NCI-H524 treated with DMSO at 0.1 percent for 48 hours (cell line): ENCODE measurements around the gene MINK1.
A peak's percentile ranks its signal among the peaks of the same experiment; 100 is the strongest.

Experiments
- DNase-seq: peaks from one replicate; lab custom pipeline; 2025; lab: John Stamatoyannopoulos, UW

Gene MINK1

DNA sequence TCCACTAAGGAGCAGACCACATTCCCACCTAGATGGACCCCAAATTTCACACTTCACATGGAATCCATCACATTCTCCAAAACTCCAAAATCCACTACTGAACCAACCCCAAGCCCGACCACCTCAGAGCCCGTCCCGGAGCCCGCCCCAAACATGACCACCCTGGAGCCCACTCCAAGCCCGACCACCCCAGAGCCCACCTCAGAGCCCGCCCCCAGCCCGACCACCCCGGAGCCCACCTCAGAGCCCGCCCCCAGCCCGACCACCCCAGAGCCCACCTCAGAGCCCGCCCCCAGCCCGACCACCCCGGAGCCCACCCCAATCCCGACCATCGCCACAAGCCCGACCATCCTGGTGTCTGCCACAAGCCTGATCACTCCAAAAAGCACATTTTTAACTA, 100.5 kb downstream of the MINK1 start:
- no peak for DNase-seq

DNA sequence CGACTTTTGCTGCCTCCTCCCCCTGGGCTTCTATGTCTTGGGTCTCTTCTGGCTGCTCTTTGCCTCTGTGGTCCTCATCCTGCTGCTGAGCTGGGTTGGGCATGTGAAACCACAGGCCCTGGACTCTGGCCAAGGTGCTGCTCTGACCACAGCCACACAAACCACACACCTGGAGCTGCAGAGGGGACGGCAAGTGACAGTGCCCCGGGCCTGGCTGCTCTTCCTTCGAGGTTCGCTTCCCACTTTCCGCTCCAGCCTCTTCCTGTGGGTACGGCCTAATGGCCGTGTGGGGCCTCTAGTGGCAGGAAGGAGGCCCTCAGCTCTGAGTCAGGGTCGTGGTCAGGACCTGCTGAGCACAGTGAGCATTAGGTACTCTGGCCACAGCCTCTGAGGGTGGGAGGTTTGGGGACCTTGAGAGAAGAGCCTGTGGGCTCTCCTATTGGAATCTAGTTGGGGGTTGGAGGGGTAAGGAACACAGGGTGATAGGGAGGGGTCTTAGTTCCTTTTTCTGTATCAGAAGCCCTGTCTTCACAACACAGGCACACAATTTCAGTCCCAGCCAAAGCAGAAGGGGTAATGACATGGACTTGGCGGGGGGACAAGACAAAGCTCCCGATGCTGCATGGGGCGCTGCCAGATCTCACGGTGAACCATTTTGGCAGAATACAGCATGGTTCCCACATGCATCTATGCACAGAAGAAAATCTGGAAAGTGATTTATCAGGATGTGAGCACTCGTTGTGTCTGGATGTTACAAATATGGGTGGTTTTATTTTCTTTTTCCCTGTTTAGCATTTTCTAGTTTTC, 101.2 kb downstream of the MINK1 start:
- no peak for DNase-seq

DNA sequence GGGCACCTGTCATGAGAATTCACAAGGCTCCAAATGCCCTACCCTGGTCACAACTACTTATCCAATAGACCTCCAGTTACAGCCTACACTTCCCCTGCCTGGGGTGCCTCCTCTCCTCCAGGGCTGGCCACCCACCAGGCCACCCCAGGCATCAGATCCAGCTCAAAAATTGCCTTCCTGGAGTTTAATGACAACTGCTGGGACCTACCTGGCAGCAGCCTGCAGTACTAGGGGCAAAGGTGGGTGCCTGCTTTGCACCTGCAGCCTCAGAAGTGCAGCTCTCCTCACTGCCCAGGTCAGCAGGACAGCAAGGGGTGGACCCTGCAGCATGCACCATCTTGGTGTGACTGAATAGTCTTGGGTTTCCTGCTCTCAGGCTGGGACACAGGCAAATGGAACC, 102.5 kb downstream of the MINK1 start:
- no peak for DNase-seq

DNA sequence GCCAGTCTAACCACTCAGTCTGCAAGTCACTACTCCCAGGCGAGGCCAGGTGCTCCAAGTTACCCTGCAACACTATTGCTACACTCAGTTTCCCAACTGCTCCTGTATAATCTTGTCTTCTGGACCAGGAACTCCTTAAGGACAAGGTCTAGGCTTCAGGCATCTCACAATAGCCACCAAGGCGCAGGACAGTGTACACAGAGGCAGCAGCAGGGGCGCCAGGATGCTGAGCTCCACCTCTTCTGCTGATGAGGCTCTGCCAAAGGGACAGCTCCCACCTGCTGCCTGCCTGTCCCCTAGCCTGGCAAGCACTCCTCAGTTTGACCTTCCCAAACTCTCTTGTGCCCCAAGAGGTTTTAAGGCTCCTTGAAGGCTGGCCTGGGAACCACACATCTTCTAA, 103.3 kb downstream of the MINK1 start:
- DNase-seq, result no peak

DNA sequence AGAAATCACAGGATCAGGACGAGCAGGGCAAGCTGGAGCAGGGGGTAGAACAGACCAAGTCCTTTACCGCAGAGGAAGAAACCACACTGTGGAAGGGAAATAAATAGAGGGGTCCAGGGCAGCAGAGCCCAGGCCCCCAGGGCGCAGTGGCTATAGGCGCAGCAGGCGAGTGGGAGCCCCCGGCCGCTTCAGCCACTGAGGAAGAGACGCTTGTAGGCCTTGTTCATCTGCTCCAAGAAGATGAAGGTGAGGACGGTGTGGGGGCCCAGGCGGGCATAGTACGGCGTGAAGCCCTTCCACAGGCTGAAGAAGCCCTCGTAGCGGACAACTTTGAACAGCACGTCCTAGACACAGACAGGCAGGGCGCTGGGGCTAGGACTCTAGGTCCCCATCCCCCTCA, 104.4 kb downstream of the MINK1 start:
- no peak for DNase-seq

DNA sequence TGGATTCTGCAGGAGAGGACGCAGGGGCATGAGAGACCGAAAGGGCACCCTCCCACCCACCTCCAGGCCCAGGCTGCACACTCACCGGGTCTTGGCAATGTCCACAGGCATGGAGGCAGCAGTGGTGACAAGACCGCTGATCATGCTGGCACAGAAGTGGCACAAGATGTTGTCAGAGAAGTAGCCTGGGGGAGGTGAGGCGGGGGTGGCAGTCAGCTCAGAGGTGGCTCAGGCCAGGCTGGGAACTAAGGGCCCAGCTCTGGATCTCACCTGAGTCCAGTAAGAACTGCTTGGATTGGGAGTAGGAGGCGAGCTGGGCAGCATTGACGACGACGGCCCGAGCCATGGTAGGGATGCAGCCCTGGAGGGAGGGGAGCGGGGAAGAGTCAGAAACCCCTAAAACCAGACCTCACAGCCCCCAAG, 104.9 kb downstream of the MINK1 start:
- DNase-seq, result no peak

DNA sequence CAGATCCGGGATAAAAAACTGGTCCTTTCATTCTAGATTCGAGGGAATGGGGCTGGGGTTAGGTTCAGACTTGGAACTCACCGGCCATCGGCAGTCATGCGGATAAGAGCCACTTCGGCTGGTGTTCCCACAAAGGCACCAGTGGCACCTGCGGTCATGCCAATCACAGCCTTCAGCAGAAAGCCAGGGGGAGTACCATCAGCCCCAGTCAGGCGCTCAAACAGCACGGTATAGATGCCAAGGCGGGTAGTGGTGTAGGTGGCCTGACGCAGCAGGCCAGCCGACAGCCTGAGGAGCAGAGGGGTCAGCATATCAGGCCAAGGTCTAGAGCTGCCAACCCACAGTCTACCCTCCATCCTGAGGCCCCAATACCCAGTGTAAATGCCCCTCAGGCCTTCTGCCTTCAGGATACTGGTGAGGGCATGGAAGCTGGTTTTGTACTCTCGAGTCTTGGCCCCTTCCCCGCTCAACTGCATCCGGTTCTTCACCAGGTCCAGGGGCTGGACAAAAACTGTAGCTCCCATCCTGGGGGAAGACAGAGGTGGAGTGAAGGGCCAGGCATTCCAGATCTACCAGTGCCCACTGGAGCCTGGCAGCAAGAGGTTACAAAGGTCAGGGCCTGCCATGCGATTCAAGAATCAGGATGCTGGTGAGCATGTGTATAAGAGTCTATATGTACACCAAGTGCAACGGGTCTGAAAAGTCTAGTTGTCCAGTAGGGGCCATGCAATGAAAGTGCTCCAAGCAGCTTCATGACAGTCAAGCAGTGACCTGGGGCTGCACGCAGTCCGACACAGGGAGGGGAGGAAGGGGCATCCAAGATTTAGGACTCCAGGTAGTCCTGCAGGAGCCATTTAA, 105.8 kb downstream of the MINK1 start:
- no peak for DNase-seq

DNA sequence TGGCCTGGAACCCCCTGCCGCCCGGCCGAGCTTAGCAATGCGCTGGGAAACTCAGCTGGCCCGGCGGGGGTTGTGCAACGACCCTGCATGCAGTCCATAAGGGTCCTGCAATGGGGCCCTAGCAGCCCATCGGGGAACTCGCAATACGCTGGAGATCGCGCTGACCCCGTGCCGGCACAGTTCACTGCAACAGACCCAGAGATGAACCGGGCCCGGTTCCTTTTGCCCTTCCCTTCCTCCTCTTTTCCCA, 106.3 kb downstream of the MINK1 start:
- DNase-seq, result no peak

DNA sequence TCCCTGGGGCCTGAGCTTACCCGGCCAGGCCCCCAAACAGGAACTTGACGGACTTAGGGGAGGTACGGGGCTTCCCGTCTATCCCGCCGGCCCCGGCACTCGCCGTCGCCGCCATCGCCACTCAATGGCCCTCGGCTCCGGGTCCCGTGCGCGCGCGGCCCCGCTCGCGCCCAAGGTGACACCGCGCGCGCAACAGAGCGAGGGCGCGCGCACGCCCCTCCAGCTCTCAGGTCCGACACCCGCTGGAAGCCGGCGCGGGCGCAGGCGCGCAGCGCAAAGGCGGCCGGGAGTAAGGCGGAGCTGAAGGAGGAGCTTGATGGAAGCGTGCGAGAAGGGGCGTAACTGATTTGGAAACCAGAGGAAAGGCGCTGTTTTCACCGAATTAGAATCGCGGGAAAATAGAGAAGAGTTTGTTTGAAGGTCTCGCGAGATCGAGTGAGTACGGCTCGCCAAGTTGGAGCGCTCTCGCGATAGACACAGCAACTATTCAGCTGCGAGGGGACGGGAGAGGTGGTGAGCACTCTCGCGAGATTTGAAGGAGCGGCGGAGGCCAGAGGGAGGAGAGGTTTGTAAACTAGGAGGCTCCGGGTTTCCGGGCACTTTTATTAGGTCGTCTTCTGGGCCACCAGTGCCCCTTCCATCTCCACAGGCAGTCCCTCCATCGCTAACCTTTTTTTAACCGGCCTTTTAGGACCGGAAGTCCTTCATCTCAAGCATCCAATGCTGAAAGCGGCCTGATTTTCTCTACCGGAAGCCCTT, 106.8 kb downstream of the MINK1 start, which contains the start of the genes RNF167 and SLC25A11:
Gene RNF167 (plus strand): TSS at position 473 of the 759 bp plus-strand sequence. CDS start 642 bp downstream, outside the sequence.
Gene SLC25A11 (minus strand): TSS at position 251 of the 759 bp plus-strand sequence. CDS start 136 bp downstream, at position 115.
- peak; percentile 98 for DNase-seq

DNA sequence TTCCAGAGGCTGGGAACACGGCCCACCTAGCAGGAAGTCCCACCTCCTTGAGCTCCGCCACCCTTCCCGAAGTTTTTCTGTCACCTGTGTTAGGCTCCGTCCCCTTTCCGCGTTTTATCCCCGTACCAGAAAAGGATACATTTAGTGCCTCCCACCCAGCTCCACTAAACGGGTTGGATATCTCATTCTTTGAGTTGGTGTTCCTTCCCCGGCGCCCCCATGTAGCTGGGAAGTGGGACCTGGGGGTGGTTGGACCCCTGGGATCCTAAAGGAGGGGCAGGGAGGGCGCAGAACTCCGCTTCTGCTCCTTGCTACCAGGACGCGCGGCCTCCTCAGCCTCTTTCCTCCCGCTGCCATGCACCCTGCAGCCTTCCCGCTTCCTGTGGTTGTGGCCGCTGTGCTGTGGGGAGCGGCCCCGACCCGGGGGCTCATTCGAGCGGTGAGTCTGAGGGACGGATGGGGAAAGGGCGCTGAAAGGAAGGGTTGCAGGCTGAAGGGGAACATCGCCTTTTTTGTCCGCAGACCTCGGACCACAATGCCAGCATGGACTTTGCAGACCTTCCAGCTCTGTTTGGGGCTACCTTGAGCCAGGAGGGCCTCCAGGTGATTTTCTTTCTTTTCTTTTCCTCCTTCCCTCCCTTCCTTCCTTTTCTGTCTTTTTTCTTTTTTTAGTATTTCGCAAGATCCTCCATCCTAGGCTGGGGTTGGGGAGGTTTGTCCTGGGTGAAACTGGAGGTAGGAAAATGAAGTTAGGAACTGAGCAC, 107.6 kb downstream of the MINK1 start:
- no peak for DNase-seq

DNA sequence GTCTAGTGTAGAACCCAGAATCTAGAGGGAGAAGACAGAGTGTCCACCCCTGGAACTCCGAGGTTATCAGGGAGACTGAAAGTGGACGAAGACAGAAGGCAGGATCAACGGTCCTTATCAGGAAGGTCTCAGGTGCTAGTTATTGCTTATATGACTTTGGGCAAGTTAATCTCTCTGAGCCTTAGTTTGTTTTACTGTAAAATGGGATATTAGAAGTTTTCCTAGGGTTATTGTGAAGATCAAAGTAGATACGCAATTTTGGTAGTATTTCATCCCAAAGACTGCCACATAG, 108.1 kb downstream of the MINK1 start:
- no peak for DNase-seq

DNA sequence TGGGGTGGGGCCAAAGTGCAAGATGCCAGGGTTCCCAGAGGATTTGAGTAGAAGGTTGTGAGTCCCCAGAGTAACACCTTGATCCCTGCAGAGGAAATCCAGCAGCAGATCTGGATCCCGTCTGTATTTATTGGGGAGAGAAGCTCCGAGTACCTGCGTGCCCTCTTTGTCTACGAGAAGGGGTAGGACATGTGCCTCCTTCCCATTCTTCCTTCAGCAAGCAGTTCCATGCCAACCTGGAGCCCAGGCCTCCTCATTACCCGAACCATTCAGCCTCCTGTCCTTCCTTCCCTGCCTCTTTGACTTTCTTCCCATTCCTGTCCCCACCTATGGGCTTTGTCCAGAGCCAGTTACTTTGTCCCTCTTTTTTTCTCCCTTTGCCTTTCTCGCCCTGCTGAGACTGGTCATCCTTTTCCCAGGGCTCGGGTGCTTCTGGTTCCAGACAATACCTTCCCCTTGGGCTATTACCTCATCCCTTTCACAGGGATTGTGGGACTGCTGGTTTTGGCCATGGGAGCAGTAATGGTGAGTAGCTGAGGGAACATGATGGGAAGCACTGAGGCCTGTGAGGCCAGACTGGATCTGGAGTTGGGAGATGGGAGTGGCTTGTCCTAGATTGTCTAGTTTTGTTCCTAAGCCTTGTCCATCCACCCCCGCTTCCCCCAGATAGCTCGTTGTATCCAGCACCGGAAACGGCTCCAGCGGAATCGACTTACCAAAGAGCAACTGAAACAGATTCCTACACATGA, 109.8 kb downstream of the MINK1 start:
- no peak for DNase-seq

DNA sequence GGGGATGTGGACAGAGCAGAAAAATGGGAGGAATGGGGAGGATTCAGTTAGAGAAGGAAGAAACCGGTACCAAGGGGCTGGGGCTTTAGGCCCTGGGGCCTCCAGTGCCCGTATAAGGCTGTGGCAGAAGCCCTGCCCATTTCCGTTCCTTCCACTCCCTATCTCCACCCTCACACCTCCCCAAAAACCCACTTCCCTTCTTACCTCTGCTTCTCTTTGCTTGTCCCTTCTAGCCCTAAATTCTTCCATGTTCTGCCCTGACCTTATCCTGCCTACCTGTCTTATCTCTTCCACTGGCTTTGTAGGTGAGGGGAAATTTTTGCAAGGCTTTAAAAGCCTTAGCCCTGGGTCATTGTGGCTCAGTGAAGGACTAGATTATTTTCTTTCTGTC, 111.0 kb downstream of the MINK1 start:
- DNase-seq, result no peak

DNA sequence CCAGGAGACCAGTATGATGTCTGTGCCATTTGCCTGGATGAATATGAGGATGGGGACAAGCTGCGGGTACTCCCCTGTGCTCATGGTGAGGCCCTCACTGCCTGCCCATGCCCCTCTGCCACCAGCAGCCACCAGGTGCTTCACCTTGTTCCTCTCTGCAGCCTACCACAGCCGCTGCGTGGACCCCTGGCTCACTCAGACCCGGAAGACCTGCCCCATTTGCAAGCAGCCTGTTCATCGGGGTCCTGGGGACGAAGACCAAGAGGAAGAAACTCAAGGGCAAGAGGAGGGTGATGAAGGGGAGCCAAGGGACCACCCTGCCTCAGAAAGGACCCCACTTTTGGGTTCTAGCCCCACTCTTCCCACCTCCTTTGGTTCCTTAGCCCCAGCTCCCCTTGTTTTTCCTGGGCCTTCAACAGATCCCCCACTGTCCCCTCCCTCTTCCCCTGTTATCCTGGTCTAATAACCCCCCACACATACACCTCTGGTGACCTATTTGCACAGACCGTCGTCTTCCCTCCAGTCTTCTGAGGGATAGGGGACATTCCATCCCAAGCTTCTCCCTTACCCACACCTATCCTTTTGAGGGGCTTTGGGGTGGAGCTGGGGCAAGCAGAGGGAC, 111.5 kb downstream of the MINK1 start:
- no peak for DNase-seq

DNA sequence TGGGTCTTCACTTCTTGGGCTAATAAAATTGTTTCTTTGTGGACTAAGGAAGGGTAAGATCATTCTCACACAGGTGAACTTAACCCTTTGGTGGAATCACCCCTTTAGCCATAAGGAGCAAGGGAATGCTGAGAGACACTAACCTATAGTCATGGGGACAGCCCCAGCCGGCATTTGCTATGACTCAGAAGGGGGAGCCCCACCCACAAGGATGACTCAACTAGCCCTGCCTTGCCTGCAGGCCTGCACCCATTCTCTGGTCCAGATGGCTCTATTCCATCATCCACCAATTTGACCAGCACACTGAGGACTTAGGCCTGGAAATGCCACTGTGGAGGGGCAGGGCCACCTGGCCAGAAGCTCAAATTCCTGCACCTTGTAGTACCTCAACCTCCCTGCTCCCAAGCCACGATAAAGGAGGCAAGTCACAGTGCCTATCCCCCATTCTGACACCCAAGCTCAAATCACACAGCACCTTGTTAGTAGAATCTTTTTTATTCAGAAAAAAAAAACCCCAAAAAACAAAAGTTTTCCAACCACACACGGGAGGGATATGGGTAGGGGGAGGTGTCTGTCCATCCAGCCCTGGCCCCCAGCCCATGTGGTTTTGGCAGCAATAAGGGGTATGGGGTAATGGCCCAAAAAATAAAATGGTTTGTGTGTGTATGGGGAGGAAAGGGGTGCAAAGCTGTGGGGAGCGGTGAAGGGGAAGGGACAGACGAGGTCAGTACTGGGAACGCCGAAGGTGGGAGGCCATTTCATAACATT, 112.2 kb downstream of the MINK1 start:
- DNase-seq, result no peak

DNA sequence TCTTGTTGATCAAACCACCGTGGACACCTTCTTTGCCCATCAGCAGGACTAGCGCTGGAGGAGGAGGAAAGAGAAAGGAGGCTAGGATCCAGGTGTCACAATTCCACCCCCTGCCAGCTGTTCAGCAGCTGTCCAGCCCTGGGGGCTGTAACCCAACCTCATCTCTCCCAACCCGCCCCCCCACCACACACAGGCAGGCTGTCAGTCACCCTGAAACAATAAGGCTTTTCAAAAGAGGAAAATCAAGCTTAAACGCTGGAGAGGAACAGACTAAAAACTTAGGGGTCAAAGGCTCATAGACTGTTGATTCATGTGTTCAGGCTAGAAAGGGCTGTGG, 112.8 kb downstream of the MINK1 start:
- no peak for DNase-seq

DNA sequence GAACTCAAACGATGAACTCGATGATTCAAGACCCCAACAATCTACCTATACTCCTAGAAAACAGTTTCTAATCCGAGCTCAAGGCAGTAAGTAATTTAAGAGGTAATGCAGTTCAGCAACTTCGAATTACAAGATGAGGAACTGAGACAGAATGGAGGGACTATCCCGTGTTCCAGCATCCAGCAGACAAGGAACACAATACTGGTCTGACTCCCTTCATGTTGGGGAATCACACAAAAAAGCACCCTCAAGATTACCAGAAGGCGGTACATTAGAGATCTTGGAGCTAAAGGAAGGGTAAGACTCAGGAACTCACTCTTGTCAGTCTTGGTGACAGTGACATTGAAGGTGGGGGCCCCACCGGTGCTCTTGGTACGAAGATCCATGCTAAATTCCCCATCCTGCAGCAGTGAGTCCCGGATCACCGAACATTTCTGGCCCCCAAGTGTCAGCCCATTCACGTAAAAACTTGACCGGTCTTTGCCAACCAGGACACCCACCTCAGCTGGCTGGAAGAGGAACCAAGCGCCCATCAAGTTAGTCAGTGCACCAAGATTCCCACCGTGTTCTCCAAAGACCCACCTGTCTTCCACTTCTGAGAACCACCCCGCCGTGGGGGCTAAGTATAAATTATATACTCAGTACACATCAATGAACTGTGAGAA, 113.3 kb downstream of the MINK1 start:
- no peak for DNase-seq

DNA sequence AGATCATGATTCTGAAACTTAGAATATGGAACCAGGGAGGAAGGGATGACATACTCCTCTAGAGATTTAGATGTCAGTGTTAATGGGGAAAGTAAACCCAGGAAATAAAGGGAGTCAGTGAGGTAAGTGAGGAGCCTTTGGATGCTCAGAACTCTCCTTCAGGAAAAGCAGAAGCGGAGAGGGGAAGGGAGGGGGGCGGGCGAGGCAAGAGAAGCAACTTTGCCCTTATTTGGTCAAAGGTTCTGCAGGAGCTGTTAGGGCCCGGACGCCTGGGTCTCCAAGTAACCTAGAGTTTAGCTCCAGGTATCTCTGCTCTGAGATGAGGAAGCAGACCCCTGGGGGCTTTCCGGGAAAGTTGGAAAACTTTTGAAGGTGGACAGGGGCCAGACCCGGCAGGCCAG, 113.9 kb downstream of the MINK1 start:
- DNase-seq, result no peak
